A549 (cell line): ENCODE results near the gene SCUBE3. TPM values are rescaled to one million over a fixed set of nuclear protein-coding genes. Genes with fewer than 3 reads are reported as not detected.

Experiments
- ATAC-seq, 2 experiments: fragments of 200-7000 bp in 1 of 2; fragments of >200 bp in 1 of 2; cut with Nextera tagmentation in 1 of 2; cut with Tn5 transposase in 1 of 2; 3 replicates each; pipeline versions ENCODE4 v1.8.0 to v1.9.1; 2018 to 2020; ENCODE audit warnings: mild to moderate bottlenecking in 1 of 2, moderate library complexity in 1 of 2
- CTCF ChIA-PET: fragments of 300-600 bp; sonication (Branson Sonifier 250); formaldehyde crosslinking; extraction: SDS; loops from one replicate; lab custom pipeline; 2021; ENCODE audit warnings: antibody characterized with exemption, inconsistent platforms; lab: Yijun Ruan, JAX
- POLR2A ChIA-PET: fragments of 350-600 bp; formaldehyde crosslinking; extraction: SDS; loops from one replicate; lab custom pipeline; 2021; ENCODE audit warnings: antibody characterized with exemption, inconsistent platforms; lab: Yijun Ruan, JAX
- DNase-seq, 2 experiments: peaks; one replicate each; pipeline versions ENCODE4 v3.0.0 to v3.0.0-alpha.2; 2011 to 2016; ENCODE audit warnings: low read depth in 1 of 2, low spot score in 1 of 2
- FAIRE-seq: peaks from 2 replicates; lab custom pipeline; 2011; peaks lifted over from hg19 to GRCh38; lab: Jason Lieb, UNC
- H3K27ac ChIP-seq, 2 experiments: fragments of >200 bp; sonication (Bioruptor Twin); formaldehyde crosslinking; 3 replicates each; pipeline ENCODE4 v1.5.1; 2016 to 2017
- H3K4me1 ChIP-seq: fragments of >200 bp; sonication (Bioruptor Twin); formaldehyde crosslinking; 3 replicates; pipeline ENCODE4 v1.6.1; 2016
- H3K4me2 ChIP-seq: fragments of >200 bp; sonication (Bioruptor Twin); formaldehyde crosslinking; 3 replicates; pipeline ENCODE4 v1.6.1; 2016
- H3K4me3 ChIP-seq: fragments of >200 bp; sonication (Bioruptor Twin); formaldehyde crosslinking; 3 replicates; pipeline ENCODE4 v1.5.1; 2016
- H3K9me3 ChIP-seq: fragments of >200 bp; sonication (Bioruptor Twin); formaldehyde crosslinking; 3 replicates; pipeline ENCODE4 v1.6.1; 2016
- BCL3 ChIP-seq: fragments of >200 bp; sonication (Bioruptor Twin); formaldehyde crosslinking; IDR thresholded peaks from 3 replicates; pipeline ENCODE4 v1.6.1; 2016
- BHLHE40 ChIP-seq: IDR thresholded peaks from 2 replicates; pipeline ENCODE4 v1.6.1; 2012; ENCODE audit warnings: low read depth, low read length, inconsistent platforms
- CEBPB ChIP-seq, 2 experiments: fragments of >200 bp in 1 of 2; sonication (Bioruptor Twin) in 1 of 2; formaldehyde crosslinking in 1 of 2; IDR thresholded peaks; 2 replicates each; pipeline ENCODE4 v1.6.1; 2012 to 2016
- CHD2 ChIP-seq: fragments of 150-350 bp; IDR thresholded peaks from 2 replicates; pipeline ENCODE4 v1.6.1; 2014; ENCODE audit warnings: low read length; ENCODE audit not compliant: partially characterized antibody
- CHD4 ChIP-seq: fragments of 200-600 bp; sonication (generic); IDR thresholded peaks from 2 replicates; pipeline ENCODE4 v1.6.1; 2016; ENCODE audit warnings: antibody characterized with exemption, mild to moderate bottlenecking, borderline replicate concordance
- EP300 ChIP-seq, 2 experiments: fragments of >200 bp; sonication (Bioruptor Twin); formaldehyde crosslinking; IDR thresholded peaks; 2 replicates in 1 of 2; 3 replicates in 1 of 2; pipeline ENCODE4 v1.6.1; 2016 to 2017
- FOSB ChIP-seq: fragments of 250-450 bp; sonication (Bioruptor Pico); IDR thresholded peaks from 2 replicates; pipeline ENCODE4 v1.5.0; 2020; ENCODE audit warnings: mild to moderate bottlenecking, moderate library complexity
- HES2 ChIP-seq: fragments of >200 bp; sonication (Bioruptor Twin); formaldehyde crosslinking; IDR thresholded peaks from 2 replicates; pipeline ENCODE4 v1.6.1; 2016
- HOXA7 ChIP-seq: fragments of 250-450 bp; sonication (Bioruptor Pico); IDR thresholded peaks from 2 replicates; pipeline ENCODE4 v1.5.0; 2020; ENCODE audit warnings: mild to moderate bottlenecking, moderate library complexity
- JUN ChIP-seq, 2 experiments: fragments of >200 bp; sonication (Bioruptor Twin); formaldehyde crosslinking; IDR thresholded peaks; 2 replicates in 1 of 2; 3 replicates in 1 of 2; pipeline ENCODE4 v1.6.1; 2016 to 2017
- MAX ChIP-seq: IDR thresholded peaks from 2 replicates; pipeline ENCODE4 v1.6.1; 2012
- NFE2L2 ChIP-seq: fragments of 150-350 bp; conservative IDR thresholded peaks from 2 replicates; pipeline ENCODE4 v1.6.1; 2014; ENCODE audit warnings: low read length
- RAD21 ChIP-seq, 2 experiments: fragments of >200 bp in 1 of 2; sonication (Bioruptor Twin) in 1 of 2; formaldehyde crosslinking in 1 of 2; IDR thresholded peaks in 1 of 2; conservative IDR thresholded peaks in 1 of 2; 2 replicates in 1 of 2; 3 replicates in 1 of 2; pipeline ENCODE4 v1.6.1; 2012 to 2018; ENCODE audit warnings: inconsistent platforms in 1 of 2
- RCOR1 ChIP-seq: fragments of 150-350 bp; IDR thresholded peaks from 2 replicates; pipeline ENCODE4 v1.6.1; 2014; ENCODE audit warnings: antibody characterized with exemption, low read length, low read depth
- RFX5 ChIP-seq: fragments of 450-650 bp; IDR thresholded peaks from 2 replicates; pipeline ENCODE4 v1.7.1; 2014; ENCODE audit warnings: antibody characterized with exemption, mild to moderate bottlenecking, moderate library complexity
- RNF2 ChIP-seq: fragments of 200-600 bp; sonication (generic); IDR thresholded peaks from 2 replicates; pipeline ENCODE4 v1.6.1; 2016; ENCODE audit warnings: low read depth, mild to moderate bottlenecking, antibody characterized with exemption, moderate library complexity, borderline replicate concordance
- TP53 ChIP-seq: fragments of 250-450 bp; sonication (Bioruptor Pico); IDR thresholded peaks from 2 replicates; pipeline ENCODE4 v1.5.0; 2021; ENCODE audit warnings: mild to moderate bottlenecking, moderate library complexity
- ZC3H11A ChIP-seq: fragments of 450-650 bp; IDR thresholded peaks from 2 replicates; pipeline ENCODE4 v1.6.1; 2014; ENCODE audit warnings: antibody characterized with exemption, mild to moderate bottlenecking
- ZFP36 ChIP-seq: fragments of 450-650 bp; IDR thresholded peaks from 2 replicates; pipeline ENCODE4 v1.6.1; 2014; ENCODE audit warnings: borderline replicate concordance; ENCODE audit not compliant: partially characterized antibody
- WGBS: methylation state at CpG from one replicate; pipeline ENCODE4 v1.1.6; 2017; ENCODE audit errors: missing lambda C conversion rate; 5-methylcytosine and 5-hydroxymethylcytosine counted together
- polyA plus RNA-seq, 4 experiments: library from polyadenylated mRNA; depleted of rRNA in 3 of 4; stranded (reverse); fragments of >200 nt; fragmentation: RNase III in 1 of 4; extraction: RNeasy Plus Mini Kit Qiagen cat#74134 plus additional on column Dnase treatment in 1 of 4; gene quantifications; 2 replicates in 3 of 4; 3 replicates in 1 of 4; pipeline ENCODE4 v1.2.3, GENCODE V29; 2011 to 2017

The SCUBE3 gene
- polyA plus RNA-seq, 2 of the 4 experiments (the other 2 are of a cell fraction): 0.06 to 0.13 TPM

- peak; percentile 42 to 74; a peak in 4 of 6 replicates for ATAC-seq
- FAIRE-seq: no peak
- ChIA-PET CTCF (interaction anchor here (0.5 to 1.5 kb wide), 2 partner anchors 138 to 147 kb away, joined by 3 to 5 read pairs; no protein-coding TSS in a partner anchor), POLR2A (no interaction called here)
- 68% methylated on average over 15 of the region's 35 CpGs for WGBS
- no peak within 1 kb of the TSS for H3K4me3 ChIP-seq
- H3K9me3 ChIP-seq: no peaks in the 10 kb centered on the region
- TF ChIP-seq RAD21 (conservative IDR thresholded peaks at IDR 0.05 in 1 of 2, IDR thresholded peaks at IDR 0.05 in 1 of 2): peak; percentile 25 to 53; a peak in 3 of 5 replicates
- no peak for TF ChIP-seq NFE2L2
- H3K27ac ChIP-seq: no peak within 1 kb of the TSS
- peak in 1 of 2 experiments; percentile 31 for DNase-seq
- no peak within 1 kb of the TSS for H3K4me2 ChIP-seq
- H3K4me1 ChIP-seq: no peaks in the 10 kb centered on the region
Observed at GRCh38 chr6:35297601-35298481, 84.1 kb downstream of the SCUBE3 start, which contains the start of gene DEF6. Gene DEF6 (plus strand): TSS chr6:35297818. CDS start chr6:35297857, 39 bp downstream.

GRCh38 chr6:35298625-35299140, 84.9 kb downstream of the SCUBE3 start:
- no peak for FAIRE-seq
- no peak for DNase-seq
- Histone ChIP-seq H3K4me2 (no peak overlapping the region), H3K9me3 (no peaks in the 10 kb centered on the region), H3K27ac (no peak overlapping the region), H3K4me3 (no peak overlapping the region), H3K4me1 (no peaks in the 10 kb centered on the region)
- 79% methylated on average over 6 of the region's 6 CpGs for WGBS
- TF ChIP-seq CHD4 (no peak), RCOR1 (no peak), HES2 (no peak)
- ChIA-PET POLR2A (no interaction called here), CTCF (interaction anchor here (1.5 kb wide), 1 partner anchor 137 kb away, joined by 5 read pairs; no protein-coding TSS in a partner anchor)
- ATAC-seq: no peak

GRCh38 chr6:35299674-35300073, 85.9 kb downstream of the SCUBE3 start:
- CTCF ChIA-PET: interaction anchor here (0.6 kb wide), 2 partner anchors 11 to 1718 kb away, joined by 3 to 4 read pairs; no protein-coding TSS in a partner anchor
- no peak overlapping the region for H3K27ac ChIP-seq
- TF ChIP-seq HOXA7 (no peak), ZFP36 (no peak), CHD2 (no peak), ZC3H11A (no peak), TP53 (CRISPR knock-in tag) (no peak), BCL3 (no peak), EP300 (IDR thresholded peaks at IDR 0.05) (no peak), RFX5 (no peak), MAX (no peak), RNF2 (no peak), FOSB (no peak), BHLHE40 (no peak), CEBPB (IDR thresholded peaks at IDR 0.05) (no peak), JUN (IDR thresholded peaks at IDR 0.05) (no peak)
- H3K4me2 ChIP-seq: no peak overlapping the region
- POLR2A ChIA-PET: no interaction called here
- H3K4me3 ChIP-seq: no peak overlapping the region
- 82% methylated on average over 4 of the region's 4 CpGs for WGBS
- ATAC-seq (no peak), DNase-seq (no peak), FAIRE-seq (no peak)
- H3K9me3 ChIP-seq: no peaks in the 10 kb centered on the region
- H3K4me1 ChIP-seq: no peaks in the 10 kb centered on the region
